Heart right ventricle (tissue), 16 donors: ENCODE measurements around the gene BZW2. TPM values are rescaled to one million over a fixed set of nuclear protein-coding genes. Genes with fewer than 3 reads are reported as not detected.

ENCODE experiments used
- ATAC-seq, 8 donors: fragments of 200-7000 bp; cut with Tn5 transposase; one replicate each; pipeline ENCODE4 v1.9.1; 2020; ENCODE audit warnings: mild to moderate bottlenecking in 8 of 8, moderate library complexity in 8 of 8, moderate number of reproducible peaks in 1 of 8
- DNase-seq, 2 donors: peaks; one replicate each; pipeline ENCODE4 v3.0.0-alpha.2; 2020
- H3K27ac ChIP-seq, 10 donors: fragments of 200-600 bp; sonication (generic) in 2 of 10; one replicate each; pipeline versions ENCODE4 v1.5.0 to v1.8.0; 2020 to 2022; ENCODE audit warnings: mild to moderate bottlenecking in 3 of 10
- H3K27me3 ChIP-seq, 7 donors: fragments of 200-600 bp; one replicate each; pipeline ENCODE4 v1.8.0; 2021 to 2022; ENCODE audit warnings: mild to moderate bottlenecking in 2 of 7
- H3K36me3 ChIP-seq, 9 donors: fragments of 200-600 bp; sonication (generic) in 1 of 9; one replicate each; pipeline versions ENCODE4 v1.5.0 to v1.8.0; 2020 to 2022; ENCODE audit warnings: mild to moderate bottlenecking in 2 of 9
- H3K4me1 ChIP-seq, 9 donors: fragments of 200-600 bp; sonication (generic) in 1 of 9; one replicate each; pipeline versions ENCODE4 v1.5.0 to v1.8.0; 2020 to 2022; ENCODE audit warnings: mild to moderate bottlenecking in 4 of 9
- H3K4me3 ChIP-seq, 10 donors: fragments of 200-600 bp; sonication (generic) in 2 of 10; one replicate each; pipeline versions ENCODE4 v1.5.0 to v1.8.0; 2020 to 2022; ENCODE audit warnings: mild to moderate bottlenecking in 7 of 10, moderate library complexity in 2 of 10
- H3K9me3 ChIP-seq, 11 donors: fragments of 200-600 bp in 10 of 11; sonication (generic) in 2 of 11; one replicate each; pipeline versions ENCODE4 v1.5.0 to v1.8.0; 2013 to 2022; ENCODE audit warnings: mild to moderate bottlenecking in 2 of 11, control low read depth in 1 of 11, moderate library complexity in 1 of 11
- WGBS, 2 donors: extraction: QIAGEN DNeasy Blood & Tissue Kit; methylation state at CpG; one replicate each; pipeline ENCODE4 v1.1.7; 2013; ENCODE audit warnings: inconsistent platforms in 1 of 2; 5-methylcytosine and 5-hydroxymethylcytosine counted together
- intact Hi-C, 10 donors: fragments of 100-400 bp; cut with DNase I; formaldehyde crosslinking; loops; one replicate each; pipeline versions ENCODE4 v1.11.1 to v1.14.2; 2022
- polyA plus RNA-seq, 2 donors: library from polyadenylated mRNA; stranded (reverse); fragments of 200-250 nt; gene quantifications; one replicate each; pipeline ENCODE4 v1.2.3, GENCODE V29; 2013
- total RNA-seq, 10 donors: library from RNA; stranded (reverse); fragmentation: NEBNext Ultra II Directional in 3 of 10; extraction: Animal tissue kit (Norgen Biotek cat#: 25700) in 3 of 10; gene quantifications; one replicate each; pipeline versions ENCODE4 v1.2.1 to v1.2.4, GENCODE V29; 2021 to 2023
- TF ChIP-seq, protein P1 (sequence below), 9 donors: fragments of 200-600 bp; sonication (generic) in 2 of 9; IDR thresholded peaks; one replicate each; pipeline versions ENCODE4 v1.5.0 to v1.8.0; 2021 to 2022; ENCODE audit warnings: antibody characterized with exemption in 9 of 9, mild to moderate bottlenecking in 5 of 9, moderate library complexity in 1 of 9
- donor health status: Arrhythmogenic right ventricular cardiomyopathy.
- donor health status: ischemic (EF 13 %, LVEDD 7.1; RV severe dilation, severe dysfunction).
- donor health status: healthy with polysubstance abuse.
- donor health status: DM: no; HTN: yes; CAD: no.
- donor health status: DM: no; HTN: no; CAD: no.
- donor health status: ischemic (EF 25% LVEDD 6.9; RV normal size, moderate dysfunction).
- donor health status: ischemic (EF 25% LVEDD 5.7; RV mildly dilated, moderate dysfunction).
- donor health status: healthy.
- donor health status: DM: yes; HTN: yes; CAD: no.
- donor health status: Ischemic cardiomyopathy.
- donor health status: ischemic (EF 35%, LVEDD 5.7; RV mildly dilated, moderate dysfunction).
- donor health status: nonischemic (EF 11% LVEDD 7.7; RV severe dilation, severe dysfunction).
- donor health status: DM: yes; HTN: yes; CAD: no.
- donor health status: PGD.
- donor health status: ischemic (EF 29% LVEDD 5.4; RV normal size, mild dysfunction).
- donor health status: nonischemic (EF 23%, LVEDD 6.1; RV moderate dilation, normal function).

Gene BZW2
- total and polyA plus RNA-seq, 12 donors: 147 to 470 (median 337) TPM

DNA sequence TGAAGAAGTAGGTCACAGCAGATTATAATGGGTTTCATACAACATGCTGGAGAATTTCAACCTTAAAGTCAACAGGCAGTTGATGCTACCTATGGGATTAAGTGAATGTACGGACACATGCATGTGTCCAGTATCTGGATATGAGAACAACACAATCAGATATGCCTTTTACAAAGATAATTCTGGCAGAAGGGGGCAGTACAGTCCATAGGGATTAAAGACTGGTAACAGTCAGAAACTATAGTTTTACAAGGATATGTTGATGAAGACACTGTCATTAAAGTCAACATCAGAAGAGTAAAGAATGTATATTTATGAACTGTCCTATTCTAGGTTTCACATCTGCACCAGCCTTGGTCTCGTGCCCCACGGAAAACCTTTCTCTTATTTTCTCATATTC, 41.9 kb upstream of the BZW2 start:
- no peaks in the 10 kb centered on the region for H3K9me3 ChIP-seq
- DNase-seq (no peak), ATAC-seq (no peak)
- peaks cover 0 to 100% (median 68%) of the 10 kb centered on the region in 9 donors for H3K36me3 ChIP-seq
- TF ChIP-seq, protein P1, sequence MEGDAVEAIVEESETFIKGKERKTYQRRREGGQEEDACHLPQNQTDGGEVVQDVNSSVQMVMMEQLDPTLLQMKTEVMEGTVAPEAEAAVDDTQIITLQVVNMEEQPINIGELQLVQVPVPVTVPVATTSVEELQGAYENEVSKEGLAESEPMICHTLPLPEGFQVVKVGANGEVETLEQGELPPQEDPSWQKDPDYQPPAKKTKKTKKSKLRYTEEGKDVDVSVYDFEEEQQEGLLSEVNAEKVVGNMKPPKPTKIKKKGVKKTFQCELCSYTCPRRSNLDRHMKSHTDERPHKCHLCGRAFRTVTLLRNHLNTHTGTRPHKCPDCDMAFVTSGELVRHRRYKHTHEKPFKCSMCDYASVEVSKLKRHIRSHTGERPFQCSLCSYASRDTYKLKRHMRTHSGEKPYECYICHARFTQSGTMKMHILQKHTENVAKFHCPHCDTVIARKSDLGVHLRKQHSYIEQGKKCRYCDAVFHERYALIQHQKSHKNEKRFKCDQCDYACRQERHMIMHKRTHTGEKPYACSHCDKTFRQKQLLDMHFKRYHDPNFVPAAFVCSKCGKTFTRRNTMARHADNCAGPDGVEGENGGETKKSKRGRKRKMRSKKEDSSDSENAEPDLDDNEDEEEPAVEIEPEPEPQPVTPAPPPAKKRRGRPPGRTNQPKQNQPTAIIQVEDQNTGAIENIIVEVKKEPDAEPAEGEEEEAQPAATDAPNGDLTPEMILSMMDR (IDR thresholded peaks at IDR 0.05): peak in 4 of 9 donors; percentile 6 to 24 (median 10)
- intact Hi-C loops: no loop called here
- no peaks in the 10 kb centered on the region for H3K27me3 ChIP-seq
- H3K27ac ChIP-seq: no peak overlapping the region
- 98 to 99% methylated on average over 3 of the region's 3 CpGs for WGBS, 2 donors
- no peak overlapping the region for H3K4me3 ChIP-seq
- no peaks in the 10 kb centered on the region for H3K4me1 ChIP-seq

DNA sequence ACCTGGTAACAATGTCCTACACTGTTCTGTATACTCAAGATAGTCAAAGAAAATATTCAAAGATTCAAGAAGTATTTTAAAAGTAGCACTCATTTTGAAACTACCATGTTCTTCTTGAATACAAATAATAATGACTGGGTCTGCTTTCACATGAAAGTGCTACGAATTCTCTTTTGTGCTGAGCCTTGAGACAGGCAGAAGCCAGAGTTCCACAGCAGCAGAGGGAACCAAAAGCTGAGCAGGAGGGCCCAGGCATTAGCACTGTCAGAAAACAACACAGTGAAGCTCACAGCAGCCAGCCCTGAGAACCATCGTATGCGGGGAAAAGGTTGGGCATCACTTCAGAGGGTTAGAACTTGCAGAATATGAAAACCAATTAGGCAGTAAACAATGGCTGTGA, 39.3 kb upstream of the BZW2 start:
- intact Hi-C loops: no loop called here
- WGBS, 2 donors: 85 to 91% methylated on average over 3 of the region's 3 CpGs
- peaks cover 0 to 100% (median 66%) of the 10 kb centered on the region in 9 donors for H3K36me3 ChIP-seq

DNA sequence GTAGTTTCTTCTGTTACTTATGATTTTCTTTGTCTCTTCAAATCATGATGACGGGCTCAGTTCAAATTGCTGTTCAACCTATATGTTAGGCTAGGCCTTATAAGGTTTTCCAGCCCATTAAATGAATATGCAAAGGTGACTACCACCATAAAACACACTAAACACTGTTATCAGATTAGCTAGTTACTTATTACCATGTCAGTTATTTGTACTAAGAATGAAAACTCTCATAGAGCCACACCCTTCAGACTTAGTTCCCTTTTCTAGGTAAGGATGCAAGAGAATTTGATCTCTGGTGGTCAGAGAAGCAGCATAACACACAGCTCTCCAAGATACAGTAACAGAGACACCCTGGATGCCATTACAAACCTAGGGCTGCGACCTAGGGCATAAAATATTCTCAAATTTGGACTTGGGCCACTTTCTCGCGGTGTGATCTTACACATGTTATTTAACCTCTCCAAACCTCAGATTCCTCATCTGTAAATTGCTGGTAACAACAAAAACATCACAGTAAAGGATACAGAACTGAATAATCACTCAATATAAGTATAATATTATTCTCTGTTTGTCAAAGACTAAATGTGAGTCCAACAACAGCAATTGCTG, 36.0 kb upstream of the BZW2 start:
- Histone ChIP-seq H3K36me3 (peaks cover 0 to 99% (median 60%) of the 10 kb centered on the region in 9 donors), H3K4me1 (no peaks in the 10 kb centered on the region), H3K27ac (no peak overlapping the region), H3K27me3 (no peaks in the 10 kb centered on the region), H3K4me3 (no peak overlapping the region), H3K9me3 (no peaks in the 10 kb centered on the region)
- DNase-seq (no peak), ATAC-seq (no peak)
- WGBS, 2 donors: 85 to 88% methylated on average over 4 of the region's 4 CpGs
- intact Hi-C loops: loop anchor here in 1 of 10 donors (10.0 kb wide), 1 partner anchor 315 kb away; no protein-coding TSS in a partner anchor
- TF ChIP-seq, protein P1 (IDR thresholded peaks at IDR 0.05): no peak

More for the DNA sequence above, 39.3 kb upstream of the BZW2 start:
- DNase-seq: no peak
- no peaks in the 10 kb centered on the region for H3K9me3 ChIP-seq
- no peak for ATAC-seq
- H3K27me3 ChIP-seq: no peaks in the 10 kb centered on the region
- TF ChIP-seq, protein P1 (IDR thresholded peaks at IDR 0.05): no peak
- no peaks in the 10 kb centered on the region for H3K4me1 ChIP-seq
- H3K27ac ChIP-seq: no peak overlapping the region
- no peak overlapping the region for H3K4me3 ChIP-seq

DNA sequence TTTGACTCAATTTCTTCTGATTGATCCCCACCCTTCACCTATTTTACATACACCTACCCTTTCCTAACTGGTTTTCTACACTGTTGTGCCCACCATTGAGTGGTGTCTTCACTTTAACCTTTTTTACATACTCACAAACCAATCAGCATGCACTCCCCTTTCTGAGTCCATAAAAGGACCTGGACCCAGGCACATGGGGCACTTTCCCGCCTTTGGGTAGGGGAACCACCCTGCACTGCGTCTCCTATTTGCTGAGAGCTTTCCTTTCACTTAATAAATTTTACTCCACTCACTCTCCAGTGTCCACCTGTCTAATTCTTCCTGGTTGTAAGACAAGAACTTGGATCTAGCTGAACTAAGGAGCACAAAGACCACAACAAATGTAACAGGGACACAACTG, 34.3 kb upstream of the BZW2 start:
- WGBS, 2 donors: 97 to 100% methylated on average over 2 of the region's 2 CpGs
- H3K27ac ChIP-seq: no peak overlapping the region
- no peaks in the 10 kb centered on the region for H3K4me1 ChIP-seq
- H3K27me3 ChIP-seq: no peaks in the 10 kb centered on the region
- TF ChIP-seq, protein P1 (IDR thresholded peaks at IDR 0.05): no peak
- no peak overlapping the region for H3K4me3 ChIP-seq
- no peak for DNase-seq
- no peaks in the 10 kb centered on the region for H3K9me3 ChIP-seq
- peaks cover 0 to 99% (median 62%) of the 10 kb centered on the region in 9 donors for H3K36me3 ChIP-seq
- intact Hi-C loops: loop anchor here in 1 of 10 donors (10.0 kb wide), 1 partner anchor 313 kb away; no protein-coding TSS in a partner anchor
- ATAC-seq: no peak
